ENCODE results near the gene MEX3B. TPM values are rescaled to one million over a fixed set of nuclear protein-coding genes. Genes with fewer than 3 reads are reported as not detected.

The MEX3B gene
- total and polyA plus RNA-seq, 2 donors (not counting 3 experiments of a cell fraction or from before 2014, with no cell fraction given): 11.0 to 22.6 TPM

DNA sequence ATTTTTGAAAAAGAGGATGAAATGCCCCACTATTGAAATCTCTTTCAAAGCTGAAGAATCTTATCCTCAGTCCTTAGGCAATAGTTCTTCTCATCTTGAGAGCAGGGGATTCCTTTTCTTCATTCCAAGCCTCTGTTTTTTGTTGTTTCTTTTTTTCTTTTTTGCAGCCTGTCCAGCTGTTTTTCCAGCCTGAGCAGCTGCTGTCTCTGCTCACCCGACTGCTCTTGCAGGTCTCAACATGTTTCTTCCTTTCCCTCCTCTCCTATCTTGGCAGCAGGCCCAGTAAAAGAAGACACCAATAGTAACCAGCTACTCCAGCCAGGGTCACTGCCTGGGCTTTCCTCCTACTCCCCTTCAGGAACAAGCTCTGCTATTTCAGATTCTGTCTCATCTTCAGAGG, 23.8 kb downstream of the MEX3B start:
- intact Hi-C loops (cut with micrococcal nuclease) (no loop called here), dilution Hi-C loops (cut with MboI; ENCODE audit: extremely low pct_ligation_motif_present, low sequenced_read_pairs) (no loop called here)
- no peak for DNase-seq (ENCODE audit: low read depth, low spot score)
- Histone ChIP-seq H3K79me2 (ENCODE audit: control insufficient read depth, insufficient read depth, low read length) (no peaks in the 10 kb centered on the region), H3K9ac (replicated peaks; ENCODE audit: extremely low read depth, insufficient read depth, low read length) (no peak overlapping the region), H3K27ac (ENCODE audit: insufficient read depth, low read depth, low read length) (no peak overlapping the region), H3K4me2 (ENCODE audit: insufficient read depth, low read length) (no peak overlapping the region), H2AFZ (ENCODE audit: low read depth, low read length) (no peak overlapping the region), H3K4me1 (ENCODE audit: control insufficient read depth, extremely low read depth, insufficient read depth, low read length) (no peaks in the 10 kb centered on the region), H3K9me1 (replicated peaks; ENCODE audit: control insufficient read depth, extremely low read depth, insufficient read depth, low read length) (no peaks in the 10 kb centered on the region), H3K36me3 (ENCODE audit: control insufficient read depth in 2 of 2, extremely low read depth in 1 of 2, insufficient read depth in 2 of 2, low read length in 2 of 2) (no peaks in the 10 kb centered on the region), H4K20me1 (replicated peaks; ENCODE audit: control insufficient read depth, extremely low read depth, insufficient read depth, low read length) (no peaks in the 10 kb centered on the region), H3K9me3 (replicated peaks; ENCODE audit: control insufficient read depth, insufficient read depth, low read length) (no peaks in the 10 kb centered on the region), H3K27me3 (ENCODE audit: control insufficient read depth in 2 of 2, insufficient read depth in 2 of 2, low read length in 2 of 2) (no peaks in the 10 kb centered on the region), H3K4me3 (replicated peaks in 1 of 3; ENCODE audit: insufficient read depth in 1 of 3, low read depth in 1 of 3, low read length in 3 of 3) (no peak overlapping the region)
- BruUV-seq (replicated peaks): no TSS peak
- CTCF ChIA-PET: no interaction called here
- POLR2A ChIA-PET: no interaction called here
- FAIRE-seq: no peak
- TF ChIP-seq FOS (IDR thresholded peaks at IDR 0.05; ENCODE audit: borderline replicate concordance, insufficient read depth, low read length) (no peak), GATA2 (IDR thresholded peaks at IDR 0.05; ENCODE audit: insufficient read depth, insufficient read length, low read depth, low read length) (no peak), CTCF (IDR thresholded peaks at IDR 0.05; ENCODE audit: extremely low read depth in 1 of 2, insufficient read depth in 1 of 2, low read depth in 1 of 2, low read length in 2 of 2) (no peak), POLR2AphosphoS5 (IDR thresholded peaks at IDR 0.05; ENCODE audit: insufficient read depth, low read depth, low read length) (no peak), JUN (IDR thresholded peaks at IDR 0.05; ENCODE audit: borderline replicate concordance, insufficient read depth, insufficient read length, low read depth) (no peak), EZH2 (IDR thresholded peaks at IDR 0.05; ENCODE audit: borderline replicate concordance, low read depth, low read length, severe bottlenecking) (no peak), MYC (IDR thresholded peaks at IDR 0.05; ENCODE audit: low read depth, low read length) (no peak), POLR2A (IDR thresholded peaks at IDR 0.05; ENCODE audit: low read depth, low read length) (no peak)
- TF ChIP-seq, protein P1, sequence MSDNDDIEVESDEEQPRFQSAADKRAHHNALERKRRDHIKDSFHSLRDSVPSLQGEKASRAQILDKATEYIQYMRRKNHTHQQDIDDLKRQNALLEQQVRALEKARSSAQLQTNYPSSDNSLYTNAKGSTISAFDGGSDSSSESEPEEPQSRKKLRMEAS (IDR thresholded peaks at IDR 0.05; ENCODE audit: insufficient read depth, insufficient read length): no peak
